DND-41 (cell line): ENCODE results near the gene STK25.

Source experiments
- CTCF ChIP-seq: IDR thresholded peaks from 2 replicates; pipeline ENCODE4 v1.5.1; 2012; ENCODE audit warnings: borderline replicate concordance, low read length, moderate library complexity, mild to moderate bottlenecking; ENCODE audit not compliant: poor library complexity, severe bottlenecking; ENCODE audit errors: extremely low read depth
- EZH2 ChIP-seq: IDR thresholded peaks from 3 replicates; pipeline ENCODE4 v1.6.1; 2012; ENCODE audit warnings: borderline replicate concordance, low read depth, mild to moderate bottlenecking, moderate library complexity, low read length, inconsistent platforms; ENCODE audit not compliant: severe bottlenecking

GRCh38 chr2:241551998-241552737, 43.8 kb upstream of the STK25 start:
- TF ChIP-seq CTCF (no peak), EZH2 (no peak)
